GM13977 (cell line): ENCODE results near the gene CLASRP.
"Not testable (repeated sequence)": the region's sequence is repeated elsewhere in the genome, so short reads cannot be mapped to it uniquely, and the experiment has no call there.

Source experiments
- DNase-seq: peaks from one replicate; pipeline ENCODE4 v3.0.0; 2012; ENCODE audit warnings: low spot score
- in situ Hi-C: fragments of 300-500 bp; cut with MboI; formaldehyde crosslinking; loops from one replicate; pipeline ENCODE4 v1.12.0; 2022; ENCODE audit warnings: low sequenced_read_pairs, low pct_unique_long_range_greater_than_20kb, mixed read lengths, inconsistent platforms; ENCODE audit not compliant: unreplicated experiment
- TF ChIP-seq, protein P1 (sequence below): IDR thresholded peaks from 2 replicates; pipeline ENCODE4 v1.5.1; 2012; ENCODE audit warnings: mild to moderate bottlenecking, control low read depth; ENCODE audit not compliant: insufficient read depth; ENCODE audit errors: extremely low read depth, missing control alignments

CLASRP gene

DNA sequence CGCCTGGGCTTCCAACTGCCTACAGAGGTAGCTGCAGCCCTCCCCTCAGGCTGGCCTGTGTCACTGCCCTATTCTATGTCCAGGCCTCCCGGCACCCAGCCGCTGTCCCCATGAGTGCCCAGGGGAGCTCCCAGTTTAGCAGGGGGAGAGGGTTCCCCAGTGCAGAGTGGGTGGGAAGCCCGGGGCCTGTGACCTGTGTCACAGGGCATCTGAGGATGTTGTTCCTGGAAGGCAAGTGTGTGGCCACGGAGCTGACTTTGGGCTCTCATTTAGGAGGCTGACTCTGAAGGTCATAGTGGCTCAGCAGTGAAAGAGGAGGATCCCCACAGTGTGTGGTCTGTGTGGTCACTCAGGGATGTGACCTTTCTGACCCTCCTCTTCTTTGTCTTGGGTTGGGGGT lies 79.3 kb downstream of the CLASRP start:
- TF ChIP-seq, protein P1, sequence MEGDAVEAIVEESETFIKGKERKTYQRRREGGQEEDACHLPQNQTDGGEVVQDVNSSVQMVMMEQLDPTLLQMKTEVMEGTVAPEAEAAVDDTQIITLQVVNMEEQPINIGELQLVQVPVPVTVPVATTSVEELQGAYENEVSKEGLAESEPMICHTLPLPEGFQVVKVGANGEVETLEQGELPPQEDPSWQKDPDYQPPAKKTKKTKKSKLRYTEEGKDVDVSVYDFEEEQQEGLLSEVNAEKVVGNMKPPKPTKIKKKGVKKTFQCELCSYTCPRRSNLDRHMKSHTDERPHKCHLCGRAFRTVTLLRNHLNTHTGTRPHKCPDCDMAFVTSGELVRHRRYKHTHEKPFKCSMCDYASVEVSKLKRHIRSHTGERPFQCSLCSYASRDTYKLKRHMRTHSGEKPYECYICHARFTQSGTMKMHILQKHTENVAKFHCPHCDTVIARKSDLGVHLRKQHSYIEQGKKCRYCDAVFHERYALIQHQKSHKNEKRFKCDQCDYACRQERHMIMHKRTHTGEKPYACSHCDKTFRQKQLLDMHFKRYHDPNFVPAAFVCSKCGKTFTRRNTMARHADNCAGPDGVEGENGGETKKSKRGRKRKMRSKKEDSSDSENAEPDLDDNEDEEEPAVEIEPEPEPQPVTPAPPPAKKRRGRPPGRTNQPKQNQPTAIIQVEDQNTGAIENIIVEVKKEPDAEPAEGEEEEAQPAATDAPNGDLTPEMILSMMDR: no peak
- in situ Hi-C loops: no loop called here
- no peak for DNase-seq

DNA sequence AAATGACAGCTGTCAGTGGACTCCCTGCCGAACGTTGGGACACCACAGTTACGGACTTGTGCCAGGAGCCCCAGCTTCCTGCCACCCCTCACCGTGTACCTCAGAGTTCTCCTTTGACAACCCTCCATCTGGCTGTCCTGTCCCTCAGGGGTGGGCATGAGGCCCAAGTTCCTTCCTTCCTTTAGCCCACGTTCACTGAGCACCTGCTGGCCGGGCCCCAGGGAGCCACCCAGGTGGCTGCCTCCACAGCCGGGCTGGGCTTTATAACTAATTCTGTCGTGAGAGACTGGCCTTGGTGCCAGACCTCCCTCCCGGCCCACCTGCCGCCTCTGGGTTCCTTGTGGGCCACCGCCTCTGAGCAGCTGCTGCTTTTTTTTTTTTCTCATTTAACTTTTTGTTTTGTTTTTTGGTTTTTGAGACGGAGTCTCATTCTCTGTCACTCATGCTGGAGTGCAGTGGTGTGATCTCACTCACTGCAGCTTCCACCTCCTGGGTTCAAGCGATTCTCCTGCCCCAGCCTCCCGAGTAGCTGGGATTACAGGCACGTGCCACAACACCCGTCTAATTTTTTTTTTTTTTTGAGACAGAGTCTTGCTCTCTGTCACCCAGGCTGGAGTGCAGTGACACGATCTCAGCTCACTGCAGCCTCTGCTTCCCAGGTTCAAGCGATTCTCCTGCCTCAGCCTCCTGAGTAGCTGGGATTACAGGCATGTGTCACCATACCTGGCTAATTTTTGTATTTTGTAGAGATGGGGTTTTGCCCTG lies 79.9 kb downstream of the CLASRP start:
- DNase-seq: peak; percentile 58
- in situ Hi-C loops: not testable (repeated sequence)

DNA sequence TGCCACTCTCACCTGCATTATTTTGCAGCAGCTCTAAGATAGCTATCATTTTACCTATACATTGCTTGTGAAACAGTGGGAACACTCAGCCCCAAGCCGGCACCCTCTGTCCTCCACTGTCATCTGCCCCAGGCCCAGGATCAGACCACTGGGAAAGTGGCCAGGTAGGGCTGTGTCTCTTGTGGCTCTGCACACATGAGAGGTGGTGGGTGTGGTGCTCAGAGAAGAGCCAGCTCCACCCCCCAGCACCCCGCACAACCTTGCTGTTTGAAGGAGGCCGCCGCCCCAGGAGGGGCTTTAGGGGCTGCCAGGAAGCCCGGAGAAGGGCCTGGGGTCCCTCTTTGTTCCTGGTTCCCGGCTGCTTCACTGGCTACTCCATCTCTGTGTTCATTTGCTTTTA lies 80.7 kb downstream of the CLASRP start:
- in situ Hi-C loops: no loop called here
- TF ChIP-seq, protein P1: no peak
- no peak for DNase-seq
